Esophagus muscularis mucosa (tissue), 4 donors: ENCODE results near the gene MAP3K4.

Source experiments
- CTCF ChIP-seq, 3 experiments: fragments of 200-600 bp in 2 of 3; fragments of 450-650 bp in 1 of 3; sonication (generic) in 2 of 3; IDR thresholded peaks; one replicate each; pipeline ENCODE4 v1.5.1; 2017 to 2019; ENCODE audit warnings: antibody characterized with exemption in 3 of 3, mild to moderate bottlenecking in 2 of 3, moderate library complexity in 1 of 3
- EP300 ChIP-seq: sonication (generic); formaldehyde crosslinking; IDR thresholded peaks from one replicate; pipeline ENCODE4 v1.6.1; 2017; ENCODE audit warnings: antibody characterized with exemption
- POLR2A ChIP-seq: fragments of 450-650 bp; IDR thresholded peaks from one replicate; pipeline ENCODE4 v1.6.1; 2017; ENCODE audit warnings: antibody characterized with exemption, moderate library complexity, mild to moderate bottlenecking, low read depth
- POLR2AphosphoS5 ChIP-seq, 2 donors: sonication (generic); formaldehyde crosslinking; IDR thresholded peaks; one replicate each; pipeline ENCODE4 v1.6.1; 2017; ENCODE audit warnings: antibody characterized with exemption in 2 of 2

GRCh38 chr6:160978141-160978901, 13.2 kb upstream of the MAP3K4 start:
- TF ChIP-seq CTCF (IDR thresholded peaks at IDR 0.05) = no peak
- no peak for TF ChIP-seq POLR2A
- no peak for TF ChIP-seq POLR2AphosphoS5 (IDR thresholded peaks at IDR 0.05)
- TF ChIP-seq EP300 = no peak
